ENCODE results near the gene AREL1. TPM values are rescaled to one million over a fixed set of nuclear protein-coding genes. Genes with fewer than 3 reads are reported as not detected.

AREL1 gene
- polyA plus RNA-seq, 1 donor from 2014 or later, result 30.4 TPM

DNA sequence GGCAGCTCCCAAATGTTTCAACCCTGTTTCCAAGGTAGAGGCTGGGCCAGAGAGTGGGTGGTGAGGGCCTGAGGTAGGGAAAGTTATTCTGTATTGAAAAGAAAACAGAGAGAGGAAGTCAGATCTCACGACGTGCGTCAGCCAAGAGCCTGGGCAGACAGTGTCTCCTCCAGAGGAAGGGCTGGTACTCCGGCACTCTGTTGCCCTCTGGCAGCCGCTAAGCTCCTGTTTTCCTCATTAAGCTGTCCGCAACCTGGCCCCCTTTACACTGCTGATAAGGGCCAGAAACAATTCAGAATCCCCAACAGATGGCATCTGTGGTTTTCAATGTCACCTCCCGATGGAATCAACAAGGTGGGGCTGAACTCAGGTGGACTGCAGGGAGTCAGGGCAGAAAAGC is 74.8 kb downstream of the AREL1 start:
- Histone ChIP-seq H3K79me2 (replicated peaks; ENCODE audit: insufficient read depth, low read length) (no peaks in the 10 kb centered on the region), H3K9me2 (ENCODE audit: insufficient read depth, low read length) (no peaks in the 10 kb centered on the region), H3K9me3 (ENCODE audit: low read length) (no peaks in the 10 kb centered on the region), H3F3A (ENCODE audit: insufficient read depth, low read length, poor library complexity, severe bottlenecking) (no peaks in the 10 kb centered on the region), H3K36me3 (ENCODE audit: insufficient read depth, low read length) (no peaks in the 10 kb centered on the region), H3K9ac (ENCODE audit: low read length) (no peak overlapping the region), H2AFZ (ENCODE audit: low read depth, low read length) (no peak overlapping the region), H3K4me2 (ENCODE audit: low read length) (no peak overlapping the region), H3K27me3 (ENCODE audit: insufficient read depth, low read depth, low read length) (no peaks in the 10 kb centered on the region), H3K4me3 (ENCODE audit: low read length) (no peak overlapping the region), H3K27ac (ENCODE audit: low read length) (no peak overlapping the region), H4K20me1 (ENCODE audit: insufficient read depth) (no peaks in the 10 kb centered on the region)
- TF ChIP-seq MXI1 (conservative IDR thresholded peaks at IDR 0.05; ENCODE audit: poor library complexity, severe bottlenecking) (no peak), EP300 (conservative IDR thresholded peaks at IDR 0.05; ENCODE audit: poor library complexity, severe bottlenecking) (no peak), SMC3 (conservative IDR thresholded peaks at IDR 0.05; ENCODE audit: poor library complexity) (no peak), RAD21 (conservative IDR thresholded peaks at IDR 0.05) (no peak), POLR2AphosphoS5 (IDR thresholded peaks at IDR 0.05) (no peak), TAF1 (IDR thresholded peaks at IDR 0.05; ENCODE audit: low read depth) (no peak), EZH2 (IDR thresholded peaks at IDR 0.05; ENCODE audit: borderline replicate concordance, insufficient read depth, low read length, poor library complexity, severe bottlenecking) (no peak)
- TF ChIP-seq, protein P1, sequence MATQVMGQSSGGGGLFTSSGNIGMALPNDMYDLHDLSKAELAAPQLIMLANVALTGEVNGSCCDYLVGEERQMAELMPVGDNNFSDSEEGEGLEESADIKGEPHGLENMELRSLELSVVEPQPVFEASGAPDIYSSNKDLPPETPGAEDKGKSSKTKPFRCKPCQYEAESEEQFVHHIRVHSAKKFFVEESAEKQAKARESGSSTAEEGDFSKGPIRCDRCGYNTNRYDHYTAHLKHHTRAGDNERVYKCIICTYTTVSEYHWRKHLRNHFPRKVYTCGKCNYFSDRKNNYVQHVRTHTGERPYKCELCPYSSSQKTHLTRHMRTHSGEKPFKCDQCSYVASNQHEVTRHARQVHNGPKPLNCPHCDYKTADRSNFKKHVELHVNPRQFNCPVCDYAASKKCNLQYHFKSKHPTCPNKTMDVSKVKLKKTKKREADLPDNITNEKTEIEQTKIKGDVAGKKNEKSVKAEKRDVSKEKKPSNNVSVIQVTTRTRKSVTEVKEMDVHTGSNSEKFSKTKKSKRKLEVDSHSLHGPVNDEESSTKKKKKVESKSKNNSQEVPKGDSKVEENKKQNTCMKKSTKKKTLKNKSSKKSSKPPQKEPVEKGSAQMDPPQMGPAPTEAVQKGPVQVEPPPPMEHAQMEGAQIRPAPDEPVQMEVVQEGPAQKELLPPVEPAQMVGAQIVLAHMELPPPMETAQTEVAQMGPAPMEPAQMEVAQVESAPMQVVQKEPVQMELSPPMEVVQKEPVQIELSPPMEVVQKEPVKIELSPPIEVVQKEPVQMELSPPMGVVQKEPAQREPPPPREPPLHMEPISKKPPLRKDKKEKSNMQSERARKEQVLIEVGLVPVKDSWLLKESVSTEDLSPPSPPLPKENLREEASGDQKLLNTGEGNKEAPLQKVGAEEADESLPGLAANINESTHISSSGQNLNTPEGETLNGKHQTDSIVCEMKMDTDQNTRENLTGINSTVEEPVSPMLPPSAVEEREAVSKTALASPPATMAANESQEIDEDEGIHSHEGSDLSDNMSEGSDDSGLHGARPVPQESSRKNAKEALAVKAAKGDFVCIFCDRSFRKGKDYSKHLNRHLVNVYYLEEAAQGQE (IDR thresholded peaks at IDR 0.05; ENCODE audit: borderline replicate concordance), result no peak
- TF ChIP-seq, protein P2, sequence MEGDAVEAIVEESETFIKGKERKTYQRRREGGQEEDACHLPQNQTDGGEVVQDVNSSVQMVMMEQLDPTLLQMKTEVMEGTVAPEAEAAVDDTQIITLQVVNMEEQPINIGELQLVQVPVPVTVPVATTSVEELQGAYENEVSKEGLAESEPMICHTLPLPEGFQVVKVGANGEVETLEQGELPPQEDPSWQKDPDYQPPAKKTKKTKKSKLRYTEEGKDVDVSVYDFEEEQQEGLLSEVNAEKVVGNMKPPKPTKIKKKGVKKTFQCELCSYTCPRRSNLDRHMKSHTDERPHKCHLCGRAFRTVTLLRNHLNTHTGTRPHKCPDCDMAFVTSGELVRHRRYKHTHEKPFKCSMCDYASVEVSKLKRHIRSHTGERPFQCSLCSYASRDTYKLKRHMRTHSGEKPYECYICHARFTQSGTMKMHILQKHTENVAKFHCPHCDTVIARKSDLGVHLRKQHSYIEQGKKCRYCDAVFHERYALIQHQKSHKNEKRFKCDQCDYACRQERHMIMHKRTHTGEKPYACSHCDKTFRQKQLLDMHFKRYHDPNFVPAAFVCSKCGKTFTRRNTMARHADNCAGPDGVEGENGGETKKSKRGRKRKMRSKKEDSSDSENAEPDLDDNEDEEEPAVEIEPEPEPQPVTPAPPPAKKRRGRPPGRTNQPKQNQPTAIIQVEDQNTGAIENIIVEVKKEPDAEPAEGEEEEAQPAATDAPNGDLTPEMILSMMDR (IDR thresholded peaks at IDR 0.05; ENCODE audit: poor library complexity, severe bottlenecking), result no peak

DNA sequence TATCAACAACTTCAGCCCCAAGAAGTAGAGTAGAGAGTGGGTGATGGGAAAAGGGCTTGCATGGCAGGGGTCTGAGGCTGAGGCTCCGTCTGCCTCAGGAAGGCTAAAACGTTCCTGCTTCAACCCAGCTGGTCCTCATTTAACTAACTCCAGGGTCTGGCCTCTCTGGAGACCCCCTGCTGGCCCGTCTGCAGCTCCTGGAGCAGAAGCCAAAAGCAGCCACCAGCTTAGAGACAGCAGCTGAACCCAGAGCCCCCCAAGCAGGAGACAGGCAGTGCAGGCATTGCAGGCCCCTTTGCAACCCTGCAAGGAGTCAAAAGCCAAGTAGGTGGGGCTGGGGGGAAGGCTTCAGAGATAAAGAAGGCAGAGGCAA is 75.7 kb downstream of the AREL1 start:
- Histone ChIP-seq H2AFZ (ENCODE audit: low read depth, low read length) (no peak overlapping the region), H4K20me1 (ENCODE audit: insufficient read depth) (no peaks in the 10 kb centered on the region), H3K27me3 (ENCODE audit: insufficient read depth, low read depth, low read length) (no peaks in the 10 kb centered on the region), H3K36me3 (ENCODE audit: insufficient read depth, low read length) (no peaks in the 10 kb centered on the region), H3F3A (ENCODE audit: insufficient read depth, low read length, poor library complexity, severe bottlenecking) (no peaks in the 10 kb centered on the region), H3K4me3 (ENCODE audit: low read length) (no peak overlapping the region), H3K79me2 (replicated peaks; ENCODE audit: insufficient read depth, low read length) (no peaks in the 10 kb centered on the region), H3K9me2 (ENCODE audit: insufficient read depth, low read length) (no peaks in the 10 kb centered on the region), H3K9me3 (ENCODE audit: low read length) (no peaks in the 10 kb centered on the region), H3K27ac (ENCODE audit: low read length) (no peak overlapping the region), H3K9ac (ENCODE audit: low read length) (no peak overlapping the region), H3K4me2 (ENCODE audit: low read length) (no peak overlapping the region)
- TF ChIP-seq POLR2AphosphoS5 (IDR thresholded peaks at IDR 0.05), result no peak
- no peak for TF ChIP-seq TAF1 (IDR thresholded peaks at IDR 0.05; ENCODE audit: low read depth)
- TF ChIP-seq RAD21 (conservative IDR thresholded peaks at IDR 0.05), result no peak
- no peak for TF ChIP-seq SMC3 (conservative IDR thresholded peaks at IDR 0.05; ENCODE audit: poor library complexity)
- no peak for TF ChIP-seq EP300 (conservative IDR thresholded peaks at IDR 0.05; ENCODE audit: poor library complexity, severe bottlenecking)
- TF ChIP-seq, protein P2 (IDR thresholded peaks at IDR 0.05; ENCODE audit: poor library complexity, severe bottlenecking), result no peak
- TF ChIP-seq EZH2 (IDR thresholded peaks at IDR 0.05; ENCODE audit: borderline replicate concordance, insufficient read depth, low read length, poor library complexity, severe bottlenecking), result no peak
- TF ChIP-seq MXI1 (conservative IDR thresholded peaks at IDR 0.05; ENCODE audit: poor library complexity, severe bottlenecking), result no peak
- TF ChIP-seq, protein P1 (IDR thresholded peaks at IDR 0.05; ENCODE audit: borderline replicate concordance), result no peak

Measured in neural cell (in vitro differentiated cells).